ENCODE results near the gene NXPH4.

Gene NXPH4

GRCh38 chr12:57244312-57244696 is 27.7 kb downstream of the NXPH4 start:
- no peak for DNase-seq

GRCh38 chr12:57247041-57247440 is 30.4 kb downstream of the NXPH4 start:
- no peak for DNase-seq

- DNase-seq, result no peak
These were observed 32.5 kb downstream of the NXPH4 start for GRCh38 chr12:57248934-57249742.

GRCh38 chr12:57250541-57250940 is 33.9 kb downstream of the NXPH4 start:
- no peak for DNase-seq

- no peak for DNase-seq
These were observed 34.4 kb downstream of the NXPH4 start, which contains the start of gene STAC3 for GRCh38 chr12:57250956-57251355. Gene STAC3 (minus strand): TSS chr12:57251187. CDS start chr12:57249636, 1,551 bp downstream.

- DNase-seq, result no peak
These were observed 38.1 kb downstream of the NXPH4 start for GRCh38 chr12:57254506-57255280.

GRCh38 chr12:57255916-57256315 is 39.3 kb downstream of the NXPH4 start:
- DNase-seq, result no peak

- no peak for DNase-seq
These were observed 42.7 kb downstream of the NXPH4 start for GRCh38 chr12:57258977-57259970.

- no peak for DNase-seq
These were observed 43.8 kb downstream of the NXPH4 start for GRCh38 chr12:57260366-57260765.

- DNase-seq, result peak; percentile 6 to 60
These were observed 44.9 kb downstream of the NXPH4 start for GRCh38 chr12:57261428-57261865.

- no peak for DNase-seq
These were observed 45.7 kb downstream of the NXPH4 start for GRCh38 chr12:57262126-57262822.

GRCh38 chr12:57263096-57263495 is 46.5 kb downstream of the NXPH4 start:
- DNase-seq, result no peak

- no peak for DNase-seq
These were observed 50.1 kb downstream of the NXPH4 start for GRCh38 chr12:57266681-57267080.

- DNase-seq, result no peak
These were observed 51.7 kb downstream of the NXPH4 start for GRCh38 chr12:57268264-57268663.

GRCh38 chr12:57270966-57271470 is 54.4 kb downstream of the NXPH4 start:
- no peak for DNase-seq

- no peak for DNase-seq
These were observed 56.0 kb downstream of the NXPH4 start for GRCh38 chr12:57272337-57273151.

GRCh38 chr12:57273516-57273915 is 56.9 kb downstream of the NXPH4 start:
- DNase-seq, result no peak

All from cerebellar nuclear complex (tissue), 1 donor.